ENCODE measurements around the gene PRRG3.

PRRG3 gene

GRCh38 chrX:151699746-151700145 is 4.5 kb downstream of the PRRG3 start:
- DNase-seq (ENCODE audit: low read depth) = no peak
- H3K4me3 ChIP-seq (ENCODE audit: low read length) = no peak overlapping the region
- no peak for TF ChIP-seq CTCF (conservative IDR thresholded peaks at IDR 0.05; ENCODE audit: low read length)

GRCh38 chrX:151700581-151700980 is 5.3 kb downstream of the PRRG3 start:
- DNase-seq (ENCODE audit: low read depth) = no peak
- TF ChIP-seq CTCF (conservative IDR thresholded peaks at IDR 0.05; ENCODE audit: low read length) = no peak
- H3K4me3 ChIP-seq (ENCODE audit: low read length) = no peak overlapping the region

GRCh38 chrX:151701071-151701470 is 5.8 kb downstream of the PRRG3 start:
- no peak for DNase-seq (ENCODE audit: low read depth)
- no peak overlapping the region for H3K4me3 ChIP-seq (ENCODE audit: low read length)
- no peak for TF ChIP-seq CTCF (conservative IDR thresholded peaks at IDR 0.05; ENCODE audit: low read length)

GRCh38 chrX:151701531-151701930 is 6.3 kb downstream of the PRRG3 start:
- DNase-seq (ENCODE audit: low read depth) = no peak
- H3K4me3 ChIP-seq (ENCODE audit: low read length) = no peak overlapping the region
- no peak for TF ChIP-seq CTCF (conservative IDR thresholded peaks at IDR 0.05; ENCODE audit: low read length)

- TF ChIP-seq CTCF (conservative IDR thresholded peaks at IDR 0.05; ENCODE audit: low read length) = no peak
- H3K4me3 ChIP-seq (ENCODE audit: low read length) = no peak overlapping the region
- DNase-seq (ENCODE audit: low read depth) = peak; percentile 45
Observed at GRCh38 chrX:151702026-151702714, 6.9 kb downstream of the PRRG3 start.

- no peak for TF ChIP-seq CTCF (conservative IDR thresholded peaks at IDR 0.05; ENCODE audit: low read length)
- no peak overlapping the region for H3K4me3 ChIP-seq (ENCODE audit: low read length)
- DNase-seq (ENCODE audit: low read depth) = no peak
Observed at GRCh38 chrX:151702741-151703340, 7.6 kb downstream of the PRRG3 start.

GRCh38 chrX:151703487-151703886 is 8.2 kb downstream of the PRRG3 start:
- no peak for TF ChIP-seq CTCF (conservative IDR thresholded peaks at IDR 0.05; ENCODE audit: low read length)
- no peak for DNase-seq (ENCODE audit: low read depth)
- H3K4me3 ChIP-seq (ENCODE audit: low read length) = no peak overlapping the region

Measured in AG10803 (cell line).